Mucosa of descending colon (tissue), 3 donors: Measurements from ENCODE around the gene NAP1L3. TPM values are rescaled to one million over a fixed set of nuclear protein-coding genes. Genes with fewer than 3 reads are reported as not detected.

Experiments used
- ATAC-seq: fragments of 200-7000 bp; cut with Tn5 transposase; one replicate; pipeline ENCODE4 v1.9.1; 2020; ENCODE audit warnings: mild to moderate bottlenecking, moderate library complexity
- DNase-seq, 3 donors: peaks; one replicate each; pipeline ENCODE4 v3.0.0-alpha.2; 2020
- H3K36me3 ChIP-seq: fragments of 200-600 bp; one replicate; pipeline ENCODE4 v1.8.0; 2021; ENCODE audit warnings: low read depth, mild to moderate bottlenecking
- H3K4me1 ChIP-seq: fragments of 200-600 bp; one replicate; pipeline ENCODE4 v1.8.0; 2021; ENCODE audit warnings: low read depth, mild to moderate bottlenecking
- H3K4me3 ChIP-seq: fragments of 200-600 bp; one replicate; pipeline ENCODE4 v1.8.0; 2021; ENCODE audit warnings: mild to moderate bottlenecking
- H3K9me3 ChIP-seq: fragments of 200-600 bp; one replicate; pipeline ENCODE4 v1.8.0; 2021; ENCODE audit warnings: mild to moderate bottlenecking
- CTCF ChIP-seq: fragments of 200-600 bp; IDR thresholded peaks from one replicate; pipeline ENCODE4 v1.8.0; 2022; ENCODE audit warnings: antibody characterized with exemption, mild to moderate bottlenecking
- intact Hi-C, 2 donors: fragments of 100-400 bp; cut with DNase I in 1 of 2; cut with micrococcal nuclease in 1 of 2; formaldehyde crosslinking; loops; one replicate each; pipeline versions ENCODE4 v1.11.0 to v1.11.1; 2022; cut with DNase I, micrococcal nuclease
- long read RNA-seq, 2 donors: library from polyadenylated mRNA; unstranded; transcript quantifications; one replicate each; pipeline ENCODE4 v2.0.0, GENCODE V29; 2019 to 2021
- total RNA-seq, 3 donors: library from RNA; stranded (reverse); fragmentation: NEBNext Ultra II Directional in 2 of 3; extraction: Animal tissue kit (Norgen Biotek cat#: 25700) in 2 of 3; gene quantifications; one replicate each; pipeline versions ENCODE4 v1.2.1 to v1.2.4, GENCODE V29; 2021 to 2023
- donor health status: DM: no; HTN: no; CAD: no; lungs with moderate emphysema.
- donor health status: DM: no; HTN: no; CAD: no.
- donor health status: DM: no; HTN: yes; CAD: no.

NAP1L3 gene
- 1 to 10 TPM in 2 of 3 donors, under 1 TPM in 1; 0.67 to 4.7 (median 1.4) TPM for total RNA-seq
- long read RNA-seq, donor 1, partial matches to known transcripts = 0 of 4 reads
- long read RNA-seq, donor 1, other reads (novel, unspliced or antisense) = 0 of 4 reads
- long read RNA-seq, donor 2 = 0 reads

GRCh38 chrX:93673056-93673868 is at the start of gene NAP1L3:
Gene NAP1L3, minus strand, starts transcription at chrX:93673578. Its CDS starts 274 bp downstream, at chrX:93673304.
- H3K4me3 ChIP-seq = no peak within 1 kb of the TSS
- no peaks in the 10 kb centered on the region for H3K4me1 ChIP-seq
- DNase-seq = peak; percentile 38 to 53 (median 39)
- no peaks in the 10 kb centered on the region for H3K36me3 ChIP-seq
- intact Hi-C loops = no loop called here
- peak; percentile 55 for ATAC-seq
- H3K9me3 ChIP-seq = no peaks in the 10 kb centered on the region
- no peak for TF ChIP-seq CTCF

GRCh38 chrX:93711076-93711475 is 37.7 kb upstream of the NAP1L3 start:
- ATAC-seq (no peak), DNase-seq (no peak)
- intact Hi-C loops = no loop called here
- H3K4me1 ChIP-seq = no peaks in the 10 kb centered on the region
- no peak overlapping the region for H3K4me3 ChIP-seq
- H3K9me3 ChIP-seq = no peaks in the 10 kb centered on the region
- H3K36me3 ChIP-seq = no peaks in the 10 kb centered on the region
- TF ChIP-seq CTCF = no peak

- H3K4me1 ChIP-seq = no peaks in the 10 kb centered on the region
- ATAC-seq (no peak), DNase-seq (no peak)
- H3K36me3 ChIP-seq = no peaks in the 10 kb centered on the region
- TF ChIP-seq CTCF = no peak
- intact Hi-C loops = no loop called here
- H3K4me3 ChIP-seq = no peak overlapping the region
- no peaks in the 10 kb centered on the region for H3K9me3 ChIP-seq
Observed at GRCh38 chrX:93703701-93704100, 30.3 kb upstream of the NAP1L3 start.

GRCh38 chrX:93695981-93696380 is 22.6 kb upstream of the NAP1L3 start:
- no peak for TF ChIP-seq CTCF

GRCh38 chrX:93673869-93674271 is 492 bp upstream of the NAP1L3 start, which contains the start of gene FAM133A:
Gene FAM133A, plus strand, starts transcription at chrX:93674206. Its CDS starts 35,214 bp downstream, at chrX:93709420.
- Histone ChIP-seq H3K4me3 (no peak within 1 kb of the TSS), H3K4me1 (no peaks in the 10 kb centered on the region), H3K9me3 (no peaks in the 10 kb centered on the region), H3K36me3 (no peaks in the 10 kb centered on the region)
- intact Hi-C loops = no loop called here
- ATAC-seq (no peak), DNase-seq (no peak)
- TF ChIP-seq CTCF = no peak

More at GRCh38 chrX:93695981-93696380, 22.6 kb upstream of the NAP1L3 start:
- ATAC-seq = no peak
- no peak for DNase-seq
- Histone ChIP-seq H3K4me3 (no peak overlapping the region), H3K36me3 (no peaks in the 10 kb centered on the region), H3K9me3 (no peaks in the 10 kb centered on the region), H3K4me1 (no peaks in the 10 kb centered on the region)
- intact Hi-C loops = no loop called here
